Left lobe of liver (tissue), 2 donors: Measurements from ENCODE around the gene ALDH8A1. TPM values are rescaled to one million over a fixed set of nuclear protein-coding genes. Genes with fewer than 3 reads are reported as not detected.
A peak's percentile ranks its signal among the peaks of the same experiment; 100 is the strongest.
"Not testable (repeated sequence)": the region's sequence is repeated elsewhere in the genome, so short reads cannot be mapped to it uniquely, and the experiment has no call there.

Experiments
- ATAC-seq: fragments of 200-7000 bp; cut with Tn5 transposase; one replicate; pipeline ENCODE4 v1.9.1; 2020; ENCODE audit warnings: mild to moderate bottlenecking, moderate library complexity
- DNase-seq: peaks from one replicate; pipeline ENCODE4 v3.0.0-alpha.2; 2020; ENCODE audit warnings: low spot score
- total RNA-seq: library from RNA; stranded (reverse); gene quantifications from one replicate; pipeline ENCODE4 v1.2.1, GENCODE V29; 2021
- donor health status: DM: no; HTN: no; CAD: no; lungs with moderate emphysema.
- donor health status: DM: no; HTN: yes; CAD: no.

The ALDH8A1 gene
- total RNA-seq, 1 donor from 2014 or later = 174 TPM

DNA sequence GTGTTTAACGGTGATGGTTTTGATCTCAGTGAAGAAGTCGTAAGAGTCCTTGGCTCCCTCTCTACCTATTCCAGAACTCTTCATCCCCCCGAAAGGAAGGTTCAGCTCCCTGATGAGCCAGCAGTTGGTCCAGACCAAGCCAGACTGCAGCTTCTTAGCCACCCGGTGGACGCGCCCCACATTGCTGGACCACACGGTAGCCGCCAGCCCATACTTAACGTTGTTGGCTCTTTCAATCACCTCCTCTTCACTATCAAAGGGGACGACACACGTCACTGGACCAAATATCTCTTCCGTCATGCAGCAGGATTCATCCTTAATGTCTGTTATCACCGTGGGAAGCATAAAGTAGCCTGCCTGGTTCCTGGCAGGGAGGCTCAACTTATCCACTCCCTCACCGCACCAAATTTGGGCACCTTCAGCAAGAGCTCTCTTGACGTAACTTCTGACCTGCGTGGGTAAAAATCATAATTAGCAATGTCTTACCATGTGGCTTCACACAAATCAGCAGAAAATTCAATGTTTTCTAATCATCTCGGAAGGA is 31.4 kb downstream of the ALDH8A1 start:
- ATAC-seq (peak; percentile 16), DNase-seq (no peak)

DNA sequence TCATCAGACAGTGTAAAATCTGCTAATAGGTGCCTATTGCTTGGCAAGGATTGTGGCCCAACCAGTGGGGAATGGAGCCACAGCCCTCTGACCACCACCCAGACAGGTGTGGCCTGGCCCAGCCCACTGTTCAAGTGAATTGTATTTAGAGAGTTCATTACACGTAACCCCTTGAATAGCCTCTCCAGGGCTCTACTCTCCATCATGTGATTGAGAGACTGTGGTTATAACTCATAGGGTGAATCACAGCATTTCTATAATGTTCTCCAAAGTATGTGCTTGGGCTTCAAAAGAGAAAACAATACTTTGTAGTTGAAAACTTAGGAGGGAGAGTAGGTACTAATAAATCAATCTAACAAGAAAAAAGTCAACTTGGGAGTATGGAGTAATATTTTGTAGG is 38.4 kb downstream of the ALDH8A1 start:
- ATAC-seq (no peak), DNase-seq (no peak)

DNA sequence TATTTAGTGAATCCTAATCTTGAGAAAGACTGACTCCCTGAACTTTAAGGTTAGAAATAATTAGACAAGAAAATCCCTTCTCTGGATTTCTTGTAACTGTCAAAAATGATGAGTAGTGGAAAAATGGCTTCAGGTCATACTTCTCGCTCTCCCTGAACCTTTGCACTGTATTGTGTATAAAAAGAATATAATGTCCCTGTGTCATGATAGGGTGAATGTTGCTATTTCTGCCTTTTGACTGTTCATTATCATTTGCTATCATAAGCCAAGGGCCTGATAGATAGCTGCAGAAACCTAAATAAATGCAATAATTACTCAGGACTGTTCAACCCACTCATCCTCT is 39.3 kb downstream of the ALDH8A1 start:
- ATAC-seq = peak; percentile 21
- no peak for DNase-seq

DNA sequence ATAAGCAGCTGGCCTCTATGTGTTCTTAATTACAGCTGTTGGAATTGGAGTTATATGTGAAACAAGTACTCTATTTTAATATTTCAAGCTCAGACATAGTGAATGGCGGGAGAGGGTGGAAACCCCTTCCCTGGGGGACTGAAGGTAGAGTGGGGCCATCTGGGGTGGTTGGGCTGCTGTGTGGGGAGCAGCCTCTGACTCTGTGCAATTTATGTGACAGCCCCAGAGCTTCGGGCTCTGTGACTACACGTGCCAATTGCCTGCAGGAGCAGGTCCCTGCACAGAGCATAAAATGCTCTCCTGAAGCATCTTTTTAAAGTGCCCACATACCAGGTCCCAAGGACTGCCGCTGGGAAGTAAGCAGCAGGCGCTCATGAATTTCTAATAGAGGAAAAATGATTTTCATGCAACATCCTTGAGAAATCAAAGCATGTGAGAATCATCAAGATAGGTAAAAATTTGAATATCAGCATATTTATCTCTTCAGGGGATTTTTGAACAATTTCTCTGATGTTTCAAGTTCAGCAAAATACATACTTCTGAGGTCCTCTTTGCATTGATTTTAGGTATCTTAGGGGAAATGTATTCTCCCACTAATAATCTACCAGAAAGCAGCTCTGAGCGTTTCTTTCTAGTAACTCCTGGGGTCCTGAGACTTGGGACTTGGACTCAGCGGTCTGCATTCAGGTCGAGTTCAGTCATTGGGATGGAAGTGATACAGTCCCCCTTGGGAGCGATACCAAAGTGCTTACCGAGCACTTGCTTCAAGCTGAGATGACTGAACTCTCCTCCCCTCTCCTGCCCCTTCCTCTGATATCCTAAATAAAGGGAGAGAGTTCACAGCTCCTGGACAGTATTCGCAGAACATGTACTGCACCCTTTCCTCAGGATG is 40.0 kb downstream of the ALDH8A1 start:
- peak; percentile 34 for ATAC-seq

DNA sequence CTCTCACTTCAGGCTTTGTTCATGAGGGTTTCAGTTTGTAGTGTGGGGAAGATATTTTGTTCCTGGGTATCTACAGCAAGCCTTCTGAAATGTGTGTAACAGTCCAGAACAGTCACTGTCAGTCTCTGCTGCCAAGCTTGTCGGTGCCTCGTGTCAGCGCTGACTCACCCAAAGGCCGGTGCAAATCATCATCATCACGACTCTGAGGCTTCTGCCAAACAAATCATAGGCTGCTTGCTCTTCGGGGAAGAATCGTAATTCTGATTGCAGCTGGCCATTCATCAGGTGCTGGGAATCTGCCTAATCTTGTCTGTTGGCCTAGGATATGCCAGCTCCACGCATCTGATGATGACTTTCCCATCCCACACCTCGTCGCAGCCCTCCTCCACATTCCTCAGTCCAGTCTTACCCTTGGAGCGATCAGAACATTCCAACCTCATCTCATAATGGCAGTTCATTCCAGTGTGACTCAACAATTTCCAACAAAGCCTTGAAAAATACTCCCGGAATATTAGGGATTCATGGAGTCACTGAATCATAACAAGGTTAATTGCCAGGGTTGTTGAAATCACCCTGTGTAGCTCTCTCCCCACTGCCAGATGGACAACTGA is 40.9 kb downstream of the ALDH8A1 start:
- DNase-seq (no peak), ATAC-seq (peak; percentile 89)

More for the DNA sequence above, 40.0 kb downstream of the ALDH8A1 start:
- DNase-seq = no peak

DNA sequence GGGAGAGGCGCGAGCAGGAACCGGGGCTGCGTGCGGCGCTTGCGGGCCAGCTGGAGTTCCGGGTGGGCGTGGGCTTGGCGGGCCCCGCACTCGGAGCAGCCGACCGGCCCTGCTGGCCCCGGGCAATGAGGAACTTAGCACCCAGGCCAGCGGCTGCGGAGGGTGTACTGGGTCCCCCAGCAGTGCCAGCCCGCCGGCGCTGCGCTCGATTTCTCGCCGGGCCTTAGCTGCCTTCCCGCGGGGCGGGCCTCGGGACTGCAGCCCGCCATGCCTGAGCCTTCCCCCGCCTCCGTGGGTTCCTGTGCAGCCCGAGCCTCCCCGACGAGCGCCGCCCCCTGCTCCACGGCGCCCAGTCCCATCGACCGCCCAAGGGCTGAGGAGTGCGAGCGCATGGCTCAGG is 45.2 kb downstream of the ALDH8A1 start:
- DNase-seq, ATAC-seq: not testable (repeated sequence)

DNA sequence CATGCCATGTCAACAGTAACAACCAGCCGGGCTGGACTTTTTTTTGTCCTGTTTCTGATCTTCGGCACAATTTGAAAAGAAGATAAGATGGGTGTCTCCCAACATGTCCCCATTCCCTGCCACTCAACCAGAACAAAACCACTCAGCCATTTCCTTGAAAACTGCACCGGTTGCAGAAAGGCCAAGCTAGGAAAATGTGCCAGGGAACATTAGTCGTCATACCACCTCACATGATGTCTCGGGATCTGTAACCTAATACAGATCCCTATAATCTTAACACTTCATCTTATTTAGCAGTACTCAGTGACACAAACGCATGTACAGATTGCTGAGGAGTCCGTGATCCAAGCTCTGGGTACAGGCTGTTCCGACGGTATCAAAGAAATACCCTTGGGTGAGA is 46.5 kb downstream of the ALDH8A1 start:
- DNase-seq (no peak), ATAC-seq (no peak)

DNA sequence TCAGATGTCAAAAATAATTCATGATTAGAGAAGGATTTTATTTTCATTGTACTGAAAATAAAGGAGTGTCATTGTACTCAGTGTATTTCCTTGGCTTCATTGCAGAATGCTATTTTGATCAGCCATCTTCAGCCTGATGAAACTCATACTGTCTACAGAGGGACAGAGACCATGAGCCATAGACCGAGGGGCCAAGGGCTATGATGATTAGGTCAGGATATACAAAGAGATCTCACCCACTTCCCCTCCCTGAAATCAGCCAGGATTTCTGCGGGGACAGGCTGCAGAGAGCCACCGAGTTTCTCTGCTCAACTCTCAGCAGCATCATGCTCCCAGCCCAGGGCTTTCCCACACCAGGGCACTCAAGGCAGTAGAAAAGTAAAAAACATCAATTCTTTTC is 47.0 kb downstream of the ALDH8A1 start:
- no peak for ATAC-seq
- no peak for DNase-seq

DNA sequence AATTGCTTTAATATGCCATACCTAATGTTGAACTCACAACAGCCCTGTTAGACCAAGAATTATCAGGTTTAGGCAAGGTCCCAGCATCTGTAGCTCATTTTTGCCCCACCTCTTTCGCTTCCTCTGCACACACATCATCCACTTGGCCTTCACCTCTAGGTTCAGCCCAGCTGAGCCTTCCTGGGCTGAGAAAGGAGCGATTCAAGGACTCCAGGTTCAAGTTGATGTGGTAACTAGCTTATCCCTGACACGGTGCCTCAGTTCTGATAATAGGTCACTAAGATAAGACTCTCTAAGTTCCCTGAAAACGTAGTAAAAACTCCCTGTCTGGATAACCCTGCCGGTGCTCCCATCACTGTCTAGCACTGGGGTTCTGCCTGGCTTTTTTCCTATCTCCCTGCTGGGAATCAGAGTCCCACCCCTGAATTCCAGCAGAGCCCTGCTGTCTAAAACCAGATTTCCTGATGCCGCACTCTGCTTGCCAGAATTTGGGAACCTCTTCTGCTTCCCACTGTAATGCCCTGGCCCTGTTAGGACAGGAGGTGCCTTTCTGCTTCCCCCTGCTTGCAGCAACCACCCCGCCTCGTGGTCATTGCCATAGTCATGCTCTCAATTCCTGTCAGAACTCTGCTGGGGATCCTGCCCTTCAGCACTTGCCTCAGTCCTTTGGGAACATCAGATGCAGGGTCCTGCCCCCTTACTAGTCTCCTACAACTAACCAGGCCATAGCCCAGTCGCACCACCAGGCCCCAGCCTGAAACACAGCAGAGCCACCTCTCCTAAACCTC is 47.6 kb downstream of the ALDH8A1 start:
- ATAC-seq (peak; percentile 34), DNase-seq (no peak)

DNA sequence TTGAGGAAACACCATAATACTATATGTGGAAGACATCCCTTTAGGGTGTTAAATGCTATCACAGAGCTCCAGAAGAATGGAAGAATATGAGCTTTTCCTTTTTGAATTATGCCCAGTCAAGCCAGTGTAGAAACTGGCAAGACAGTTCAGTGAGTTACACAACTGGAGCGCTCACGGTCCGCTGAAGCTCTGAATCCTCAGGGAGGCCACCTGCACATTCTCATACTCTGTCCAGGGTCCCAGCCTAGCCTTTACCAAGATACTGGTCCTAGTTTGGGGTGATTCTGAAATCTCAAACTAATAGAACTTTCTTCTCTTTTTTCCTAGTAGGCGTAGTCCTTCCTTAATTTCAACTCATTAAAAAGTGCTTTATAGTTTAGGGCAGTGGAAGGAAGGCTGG is 51.3 kb downstream of the ALDH8A1 start:
- ATAC-seq (peak; percentile 68), DNase-seq (no peak)

DNA sequence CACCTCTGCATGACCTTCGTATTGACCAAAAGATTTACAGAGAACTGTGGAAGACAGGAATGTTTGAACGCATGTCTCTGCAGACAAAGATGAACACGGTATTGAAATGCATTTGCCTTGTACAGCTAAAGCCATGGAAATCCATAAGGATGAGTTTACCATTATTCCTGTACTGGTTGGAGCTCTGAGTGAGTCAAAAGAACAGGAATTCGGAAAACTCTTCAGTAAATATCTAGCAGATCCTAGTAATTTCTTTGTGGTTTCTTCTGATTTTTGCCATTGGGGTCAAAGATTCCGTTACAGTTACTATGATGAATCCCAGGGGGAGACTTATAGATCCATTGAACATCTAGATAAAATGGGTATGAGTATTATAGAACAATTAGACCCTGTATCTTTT is 51.7 kb downstream of the ALDH8A1 start:
- DNase-seq, ATAC-seq: not testable (repeated sequence)

DNA sequence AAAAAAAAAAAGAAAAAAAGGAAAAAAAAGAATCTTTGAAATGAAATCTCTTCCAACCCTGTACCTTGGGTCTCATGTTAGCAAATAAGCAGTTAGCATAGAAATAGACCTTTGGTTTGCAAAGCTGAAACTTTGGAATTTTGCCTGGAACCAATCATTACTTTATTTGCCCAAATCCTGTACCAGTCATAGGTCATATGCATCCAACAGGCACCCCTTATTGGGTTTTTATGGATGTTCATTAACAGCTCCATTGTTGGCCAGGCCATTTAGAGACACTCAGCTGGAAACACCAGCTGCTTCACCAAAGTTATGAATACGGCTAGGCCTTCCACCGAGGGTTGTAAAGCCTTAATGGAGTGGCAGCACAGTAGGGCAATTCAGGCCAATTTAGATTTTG is 53.0 kb downstream of the ALDH8A1 start:
- peak; percentile 80 for ATAC-seq
- no peak for DNase-seq

DNA sequence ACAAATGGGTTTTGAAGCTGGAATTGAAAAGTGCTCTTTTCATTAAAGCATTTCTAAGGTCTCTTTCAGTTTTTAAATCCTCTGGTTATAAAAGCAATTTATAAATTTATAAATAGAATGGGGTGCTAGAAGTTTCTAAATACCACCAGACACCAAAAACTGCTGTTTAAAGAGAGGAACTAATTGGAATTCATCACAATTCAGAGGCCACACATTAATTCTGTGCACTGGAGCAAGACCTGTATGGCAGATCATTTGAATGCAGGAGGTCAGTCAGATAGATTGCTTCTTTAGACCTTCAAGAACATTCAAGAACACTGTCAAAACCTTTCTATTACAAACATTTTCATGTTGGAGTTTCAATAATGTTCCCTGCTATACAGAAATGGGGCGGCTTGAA is 55.1 kb downstream of the ALDH8A1 start:
- ATAC-seq (no peak), DNase-seq (no peak)

DNA sequence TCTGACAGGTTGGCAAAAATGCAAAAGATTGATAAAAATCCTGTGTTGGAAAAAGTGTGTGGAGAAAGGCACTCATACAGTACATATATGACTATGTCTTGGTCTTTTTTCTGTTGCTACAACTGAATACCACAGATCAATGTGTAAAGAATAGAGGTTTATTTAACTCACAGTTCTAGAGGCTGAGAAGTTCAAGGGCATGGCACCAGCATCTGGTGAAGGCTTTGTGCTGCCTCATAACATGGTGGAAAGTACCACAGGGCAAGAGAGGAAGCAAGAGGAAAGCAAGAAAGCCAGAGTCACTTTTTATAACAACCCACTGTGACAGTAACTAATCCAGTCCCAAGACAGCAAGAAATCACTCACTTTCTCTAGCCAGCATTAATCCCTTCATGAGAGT is 57.5 kb downstream of the ALDH8A1 start:
- DNase-seq (no peak), ATAC-seq (no peak)

DNA sequence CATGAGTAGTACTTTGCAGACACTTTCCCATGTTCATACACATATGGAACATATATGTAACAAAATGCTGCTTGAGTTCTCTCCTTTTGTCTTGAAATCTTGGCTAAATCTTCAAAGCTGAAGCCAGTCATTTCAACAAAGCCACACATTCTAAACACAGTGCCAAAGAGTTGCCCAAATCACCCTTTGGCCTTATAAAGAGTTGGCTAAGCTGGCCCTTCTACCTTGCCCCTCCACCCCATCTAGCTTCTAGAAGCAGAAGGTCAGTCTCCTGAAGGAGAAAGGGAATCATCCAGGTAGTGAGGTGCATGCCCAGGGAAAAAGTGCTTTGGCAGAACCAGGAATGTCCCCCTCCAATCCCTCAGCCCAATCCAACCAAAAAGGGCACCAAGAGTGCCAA is 58.3 kb downstream of the ALDH8A1 start:
- DNase-seq (peak; percentile 57), ATAC-seq (peak; percentile 85)

DNA sequence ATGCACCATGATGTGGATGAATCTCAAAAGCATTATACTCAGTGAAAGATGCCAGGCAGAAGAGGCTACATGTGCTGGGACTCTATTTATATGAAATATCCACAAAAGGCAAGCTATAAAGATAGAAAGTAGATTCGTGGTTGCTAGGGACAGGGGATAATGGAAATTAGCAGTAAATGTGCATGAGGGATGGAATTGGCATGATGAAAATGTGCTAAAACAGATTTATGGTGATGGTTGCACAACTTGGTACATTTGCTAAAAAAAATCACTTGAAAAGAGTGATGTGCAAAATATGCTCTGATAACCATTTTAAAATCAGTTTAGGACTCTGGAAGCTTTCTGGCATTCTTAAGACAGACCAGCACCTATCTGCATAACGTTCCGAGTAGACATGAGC is 61.6 kb downstream of the ALDH8A1 start:
- ATAC-seq = no peak
- no peak for DNase-seq

DNA sequence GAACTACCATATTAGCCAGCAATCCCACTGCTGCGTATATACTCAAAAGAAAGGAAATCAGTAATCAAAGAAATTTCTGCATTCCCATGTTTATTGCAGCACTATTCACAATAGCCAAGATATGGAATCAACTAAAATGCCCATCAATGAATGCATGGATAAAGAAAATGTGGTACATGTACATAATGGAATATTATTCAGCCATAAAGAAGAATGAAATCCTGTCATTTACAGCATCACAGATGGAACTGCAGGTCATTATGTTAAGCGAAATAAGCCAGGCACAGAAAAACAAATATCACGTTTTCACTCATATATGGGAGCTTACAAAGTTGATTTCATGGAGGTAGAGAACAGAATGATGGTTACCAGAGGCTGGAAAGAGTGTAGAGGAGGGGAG is 65.1 kb downstream of the ALDH8A1 start:
- no peak for DNase-seq

DNA sequence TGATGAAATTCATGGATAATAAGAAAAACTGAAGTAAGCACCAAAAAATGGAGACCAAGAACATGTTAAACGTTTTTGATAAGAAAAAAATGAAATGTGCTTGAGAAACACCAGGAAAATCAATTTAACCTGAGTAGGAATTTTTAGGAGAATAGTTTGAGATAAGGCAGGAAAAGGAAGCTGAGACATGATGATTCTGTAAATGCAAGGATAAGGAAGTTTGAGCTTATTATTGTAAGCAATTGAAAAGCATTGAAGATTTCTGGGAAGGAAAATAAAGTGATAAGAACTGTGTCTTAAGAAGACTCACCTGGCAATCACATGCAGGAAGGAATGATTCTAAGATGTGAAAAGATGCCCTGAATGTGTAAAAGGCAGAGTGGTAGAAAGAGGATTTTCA is 66.6 kb downstream of the ALDH8A1 start:
- ATAC-seq (no peak), DNase-seq (no peak)

More for the DNA sequence above, 65.1 kb downstream of the ALDH8A1 start:
- no peak for ATAC-seq

DNA sequence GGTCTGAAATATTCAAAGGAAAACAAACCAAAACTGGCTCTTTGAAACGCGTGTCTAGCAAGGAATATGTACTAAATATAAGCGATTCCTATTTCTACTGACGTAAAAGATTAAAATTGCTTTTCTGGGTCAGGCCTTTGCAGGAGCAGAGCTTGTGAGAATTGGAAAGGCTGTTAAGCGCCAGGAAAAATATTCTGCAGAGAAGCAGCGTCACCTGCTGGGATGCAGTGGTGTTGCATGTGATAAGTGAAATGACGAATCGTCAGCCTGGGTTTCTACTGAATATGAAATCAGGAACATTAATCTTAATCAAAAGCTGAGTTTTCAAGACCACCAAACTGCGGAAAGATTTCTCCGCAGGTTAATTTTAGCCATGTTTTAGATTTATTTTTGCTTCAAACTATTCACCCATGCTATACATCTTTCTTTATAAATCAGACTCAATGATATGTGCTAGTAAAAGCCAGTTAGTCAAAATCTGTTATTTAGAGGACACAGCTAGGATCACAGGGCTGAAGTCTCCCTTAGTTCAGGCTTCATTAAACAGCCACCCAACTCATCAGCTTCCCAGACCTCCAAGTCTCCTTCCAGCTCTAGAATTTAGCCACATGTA is 67.4 kb downstream of the ALDH8A1 start:
- peak; percentile 99 for ATAC-seq
- DNase-seq = peak; percentile 62

DNA sequence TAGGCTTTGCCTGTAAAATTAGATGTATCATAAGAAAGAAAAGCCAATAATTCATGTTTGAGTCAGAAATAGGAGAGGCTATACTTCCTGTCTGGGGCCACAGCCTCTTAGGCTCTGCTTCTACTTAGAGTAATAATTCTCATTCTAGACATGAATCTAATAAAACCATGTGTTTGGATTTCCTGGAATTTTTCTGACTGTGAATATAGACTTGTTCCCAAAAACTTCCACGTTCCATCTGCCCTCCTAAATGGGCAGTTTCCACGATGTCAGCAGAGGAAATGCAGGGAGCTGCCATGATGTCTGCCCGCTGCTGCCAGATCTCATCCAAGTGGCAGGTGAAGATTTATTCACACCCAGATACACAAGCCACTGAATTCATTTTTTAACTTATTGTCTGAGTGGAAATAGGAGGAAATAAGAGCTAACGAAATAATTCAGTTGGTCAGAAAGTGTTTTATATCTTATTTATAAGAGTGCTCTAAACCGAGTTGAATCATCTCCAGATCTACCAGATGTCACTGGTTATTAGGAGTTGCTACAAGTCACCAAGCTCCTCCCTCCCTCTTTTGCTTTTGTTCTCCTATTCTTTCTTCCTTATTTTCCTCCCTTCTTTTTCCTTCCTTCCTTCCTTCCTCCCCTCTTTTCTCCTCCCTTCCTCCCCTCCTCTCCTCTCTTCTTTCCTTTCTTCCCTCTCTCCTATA is 69.3 kb downstream of the ALDH8A1 start:
- ATAC-seq = no peak
- no peak for DNase-seq
